Activated CD4-positive, CD25-positive, alpha-beta regulatory T cell treated with anti-CD3 and anti-CD28 coated beads, Interleukin-2, amount 50 U/mL, for 24 hours (primary cell): ENCODE measurements around the gene SPEF2.

Source experiments
- ATAC-seq, 2 donors: fragments of 150-1000 bp; cut with Tn5 transposase; one replicate each; pipeline ENCODE4 v1.10.0; 2021; ENCODE audit warnings: mild to moderate bottlenecking in 1 of 2, moderate library complexity in 1 of 2

Gene SPEF2

DNA sequence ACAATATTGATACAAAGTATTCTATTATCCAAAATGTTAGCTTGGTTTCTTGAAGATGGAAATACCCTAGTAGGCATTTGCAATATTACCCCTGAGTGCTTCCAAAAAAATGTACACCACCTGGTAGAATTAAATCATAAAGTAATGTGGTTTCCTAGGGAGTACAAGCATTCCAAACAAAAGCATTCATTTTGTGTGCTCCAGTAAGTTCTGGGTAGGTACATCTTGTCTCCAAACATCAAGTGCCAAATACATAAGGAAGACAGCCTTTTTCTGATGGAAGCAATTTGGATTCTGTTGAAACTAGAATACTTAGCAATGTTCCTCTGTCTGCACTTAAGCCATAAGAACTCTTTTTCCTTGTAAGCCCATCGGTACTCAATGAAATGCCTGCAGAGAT is 165.9 kb downstream of the SPEF2 start:
- no peak for ATAC-seq

- ATAC-seq = peak; percentile 47 to 74
These were observed 168.0 kb downstream of the SPEF2 start for GRCh38 chr5:35785601-35786085.

- no peak for ATAC-seq
These were observed 171.1 kb downstream of the SPEF2 start for GRCh38 chr5:35788724-35789123.

DNA sequence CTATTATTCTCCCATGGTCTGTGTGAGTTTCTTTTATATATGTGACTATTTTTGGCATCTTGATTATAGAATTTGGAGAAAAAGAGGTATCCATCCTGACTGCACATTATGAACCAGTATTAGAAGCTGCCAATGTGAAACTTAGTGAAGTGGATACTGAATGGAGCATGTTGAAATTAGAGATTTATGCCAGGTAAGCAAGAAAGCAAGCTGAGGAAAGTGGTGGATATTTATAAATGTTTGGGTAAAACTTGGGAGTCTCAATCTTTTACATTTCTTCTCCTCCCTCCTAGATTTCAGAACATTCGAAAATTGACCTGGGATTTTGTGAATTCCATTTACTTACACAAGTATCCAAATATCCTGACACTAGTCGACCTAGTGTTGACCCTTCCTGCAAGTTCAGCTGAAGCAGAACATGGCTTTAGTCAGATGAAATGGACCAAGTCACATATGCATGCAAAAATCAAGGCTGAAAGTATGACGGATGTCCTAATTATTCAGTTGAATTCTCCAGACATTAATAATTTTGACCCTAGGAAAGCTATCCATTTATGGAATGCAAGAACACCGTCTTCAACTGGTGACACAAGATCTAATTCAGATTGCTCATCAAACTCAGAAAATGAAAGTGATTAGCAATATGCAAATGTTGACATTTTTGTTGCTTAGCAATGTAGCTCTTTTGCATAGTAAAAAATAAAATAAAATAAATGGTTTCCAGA is 172.2 kb downstream of the SPEF2 start:
- ATAC-seq = peak in 1 of 2 donors; percentile 51

GRCh38 chr5:35790457-35790822 is 172.8 kb downstream of the SPEF2 start:
- peak in 1 of 2 donors; percentile 5 for ATAC-seq

DNA sequence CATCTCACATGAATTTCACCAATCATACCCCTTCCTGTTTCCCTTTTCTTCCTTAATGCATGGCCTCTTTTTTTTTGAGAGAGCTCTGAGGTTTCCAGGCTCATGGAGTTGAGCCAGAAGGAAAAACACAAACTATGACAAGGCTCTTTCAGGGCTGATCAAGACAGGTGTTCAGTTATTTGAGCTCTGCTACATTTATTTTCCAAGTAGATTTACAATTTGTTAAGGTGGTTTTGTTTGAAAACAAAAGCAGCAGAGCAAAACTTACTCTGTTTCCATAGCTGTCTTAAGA is 176.6 kb downstream of the SPEF2 start:
- ATAC-seq = no peak

DNA sequence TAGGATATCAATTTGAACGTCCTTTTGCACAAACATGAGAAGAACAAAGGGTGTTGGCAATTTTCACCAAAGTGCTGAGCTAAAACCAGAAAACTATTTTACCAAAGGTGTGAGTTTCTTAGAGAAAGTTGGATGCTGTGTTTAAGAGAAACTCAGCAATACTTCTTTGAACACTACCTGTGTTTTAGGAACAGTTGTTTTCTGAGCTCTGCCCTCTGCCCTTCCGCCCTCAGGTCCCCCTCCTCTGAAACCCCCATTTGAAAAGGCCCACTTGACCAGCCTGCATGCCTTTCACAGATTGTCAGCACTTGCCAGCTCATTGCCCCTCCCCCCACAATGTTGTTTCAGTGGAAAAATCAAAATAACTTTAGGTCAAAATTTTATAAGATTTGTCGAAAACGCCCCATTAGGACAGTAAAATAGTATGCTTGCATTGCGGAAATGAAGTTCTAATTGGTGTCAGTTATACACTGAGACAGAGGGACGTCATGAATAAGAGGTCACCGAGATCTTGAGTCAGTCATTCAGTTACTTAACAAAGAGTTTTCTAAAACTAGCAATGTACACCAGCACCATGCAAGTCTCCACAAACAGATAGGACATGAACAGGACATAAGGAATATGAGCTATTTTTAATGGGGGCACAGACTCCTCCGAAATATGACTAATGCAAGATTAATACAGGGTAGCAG is 177.2 kb downstream of the SPEF2 start:
- no peak for ATAC-seq

DNA sequence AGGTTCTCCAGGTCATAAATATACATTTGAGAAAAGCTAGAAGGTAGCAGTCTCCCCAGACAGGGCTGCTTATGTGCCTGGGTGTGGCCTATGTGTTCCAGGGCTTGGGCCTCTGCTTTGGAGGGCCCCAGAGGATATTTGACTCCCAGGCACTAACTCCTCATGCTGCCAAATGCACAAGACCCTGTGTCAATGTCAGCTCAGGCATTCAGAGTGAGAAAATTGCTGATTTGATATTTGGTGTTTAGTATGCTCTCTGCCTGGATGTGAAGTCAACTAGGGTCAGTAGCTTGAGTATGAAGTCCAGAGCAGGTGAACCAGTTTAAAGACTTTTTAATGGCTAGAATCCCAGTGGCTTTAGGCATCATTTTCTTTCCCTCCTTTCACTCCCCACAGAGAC is 181.5 kb downstream of the SPEF2 start:
- ATAC-seq = no peak

- no peak for ATAC-seq
These were observed 182.1 kb downstream of the SPEF2 start for GRCh38 chr5:35799753-35800152.

DNA sequence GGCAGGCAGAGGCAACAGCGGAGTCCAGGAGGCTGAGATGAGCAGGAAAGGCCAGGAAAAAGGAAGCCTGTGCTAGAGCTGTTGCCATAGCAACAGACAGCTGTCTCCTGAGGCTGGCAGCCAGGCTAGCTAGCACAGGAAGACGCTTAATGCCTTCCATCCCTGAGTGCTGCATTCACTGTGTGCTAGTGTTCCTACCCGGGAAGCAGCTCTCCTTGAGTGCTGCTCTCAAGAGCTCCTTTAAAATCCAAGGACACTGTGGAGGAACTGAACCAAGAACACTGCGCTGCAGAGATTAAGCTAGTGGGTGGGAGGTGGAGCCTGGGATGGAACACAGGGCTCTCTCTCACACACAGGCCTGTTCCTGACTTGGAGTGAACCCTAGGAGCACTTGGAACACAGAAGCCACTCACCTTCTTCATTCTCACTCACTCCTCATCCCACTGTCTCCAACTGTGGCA is 185.6 kb downstream of the SPEF2 start:
- ATAC-seq = no peak

- ATAC-seq = no peak
These were observed 186.6 kb downstream of the SPEF2 start for GRCh38 chr5:35804201-35804653.

GRCh38 chr5:35804841-35805240 is 187.2 kb downstream of the SPEF2 start:
- ATAC-seq = no peak

GRCh38 chr5:35810601-35811000 is 192.9 kb downstream of the SPEF2 start:
- peak in 1 of 2 donors; percentile 22 for ATAC-seq

GRCh38 chr5:35811108-35811741 is 193.6 kb downstream of the SPEF2 start:
- peak; percentile 57 to 75 for ATAC-seq

DNA sequence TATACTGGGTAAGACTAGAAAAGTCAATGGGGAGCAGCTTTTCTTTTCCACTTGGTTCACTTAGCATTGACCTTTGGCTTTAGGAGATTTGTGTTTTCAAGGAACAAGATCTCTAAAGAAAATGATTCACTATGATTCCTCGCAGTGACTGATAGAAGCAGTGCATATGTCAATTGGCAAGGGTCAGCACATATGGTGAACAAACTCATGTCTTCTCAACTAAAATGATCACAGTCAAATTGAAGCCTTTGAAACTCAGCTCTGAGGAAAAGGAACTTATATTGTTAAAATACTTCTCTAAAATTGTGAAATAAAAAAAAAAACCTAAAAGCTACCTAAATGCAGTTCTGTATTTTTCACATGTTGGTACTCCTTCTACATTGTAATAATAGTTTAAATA is 195.9 kb downstream of the SPEF2 start:
- ATAC-seq = no peak

GRCh38 chr5:35815089-35815936 is 197.7 kb downstream of the SPEF2 start:
- ATAC-seq = no peak

DNA sequence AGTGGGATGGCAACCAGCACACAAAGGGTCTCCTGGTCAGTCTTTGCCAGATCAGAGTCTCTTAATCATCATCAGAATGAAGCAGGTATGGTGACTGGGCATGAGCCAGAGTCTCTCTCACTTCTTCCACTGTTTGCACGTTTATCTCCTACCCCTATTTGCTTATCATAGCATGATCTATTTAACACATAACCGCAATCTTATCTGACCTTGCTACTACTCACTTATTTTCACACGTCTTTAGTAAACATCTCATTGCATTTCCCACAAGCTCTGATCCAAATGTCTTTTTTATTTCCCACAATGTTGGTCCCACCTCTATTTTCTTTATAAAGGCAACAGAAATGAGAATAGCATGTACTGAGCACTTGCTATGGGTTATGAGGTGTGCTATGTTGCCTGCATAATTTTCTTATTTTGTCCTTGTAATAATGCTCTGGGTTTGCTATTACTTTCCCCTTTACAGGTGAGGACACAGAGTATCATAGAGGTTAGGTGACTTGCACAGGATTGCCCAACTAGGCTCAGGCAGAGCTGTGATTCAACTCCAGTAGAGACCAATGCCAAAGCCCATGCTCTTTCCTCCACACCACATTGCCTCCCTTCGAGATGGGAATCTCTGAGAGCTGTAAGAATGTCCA is 199.3 kb downstream of the SPEF2 start:
- ATAC-seq = peak; percentile 51 to 61

- no peak for ATAC-seq
These were observed 201.4 kb downstream of the SPEF2 start for GRCh38 chr5:35819026-35819425.

DNA sequence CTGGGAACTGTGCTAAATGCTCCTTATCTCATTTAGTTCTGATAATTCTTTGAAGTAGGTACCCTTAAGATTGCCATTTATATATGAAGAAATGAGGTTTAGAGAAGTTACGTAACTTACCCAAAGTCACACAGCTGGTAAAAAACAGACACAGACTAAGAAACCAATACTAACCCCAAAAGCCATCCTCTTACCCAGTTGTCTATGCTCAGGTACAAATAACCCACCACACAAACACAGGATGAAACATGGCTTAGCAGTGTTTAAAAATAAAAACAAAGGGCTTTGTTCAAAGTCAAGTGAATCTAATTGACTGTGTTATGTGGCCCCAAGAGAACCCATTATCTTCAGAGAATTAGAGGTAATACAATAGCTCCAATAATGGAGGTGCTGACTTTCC is 202.0 kb downstream of the SPEF2 start:
- no peak for ATAC-seq

DNA sequence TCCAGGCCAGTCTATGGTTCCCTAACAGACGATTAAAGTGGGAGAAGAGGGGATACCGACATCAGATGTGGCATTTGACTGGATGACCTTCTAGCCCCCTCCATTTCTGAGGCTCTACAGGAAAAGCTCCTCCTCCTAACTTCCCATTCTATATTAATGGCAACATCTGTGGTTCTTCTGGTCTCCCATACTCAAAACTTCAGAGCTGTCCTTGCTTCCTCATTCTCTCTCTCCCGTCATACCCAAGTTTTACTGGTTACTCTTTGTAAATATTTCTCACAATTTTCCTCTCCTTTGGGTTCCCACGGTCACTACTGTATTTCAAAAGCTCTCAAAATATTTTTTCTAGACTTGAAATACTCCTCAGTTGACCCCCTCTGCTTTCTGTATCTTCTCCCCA is 203.1 kb downstream of the SPEF2 start:
- ATAC-seq = no peak

- ATAC-seq = peak; percentile 55 to 62
These were observed 203.8 kb downstream of the SPEF2 start for GRCh38 chr5:35821513-35821912.

DNA sequence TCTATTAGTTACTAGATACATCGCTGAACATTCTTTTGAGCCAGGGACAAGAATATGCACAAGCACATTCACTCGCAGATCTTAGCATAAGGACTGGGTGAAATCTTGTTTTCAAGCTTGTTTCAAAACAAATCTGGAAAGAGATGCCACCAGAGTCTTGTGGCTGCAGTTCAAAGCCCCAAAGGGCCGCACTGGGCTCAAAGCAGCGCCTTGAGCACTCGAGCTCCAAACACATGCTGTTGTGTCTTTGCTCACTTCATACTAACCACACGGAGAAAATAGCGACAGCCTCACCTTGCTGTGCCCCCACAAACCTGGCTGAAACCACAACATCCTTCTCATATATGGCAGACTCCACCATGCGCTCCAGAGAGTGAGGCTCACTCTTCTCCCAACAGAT is 204.8 kb downstream of the SPEF2 start:
- ATAC-seq = no peak
